Colon (tissue), 2 donors: ENCODE measurements around the gene RHOH.

Experiments used
- FAIRE-seq: peaks from 2 replicates; lab custom pipeline; 2012; peaks lifted over from hg19 to GRCh38; lab: Jason Lieb, UNC
- donor health status: control.
- donor health status: control.

RHOH gene

DNA sequence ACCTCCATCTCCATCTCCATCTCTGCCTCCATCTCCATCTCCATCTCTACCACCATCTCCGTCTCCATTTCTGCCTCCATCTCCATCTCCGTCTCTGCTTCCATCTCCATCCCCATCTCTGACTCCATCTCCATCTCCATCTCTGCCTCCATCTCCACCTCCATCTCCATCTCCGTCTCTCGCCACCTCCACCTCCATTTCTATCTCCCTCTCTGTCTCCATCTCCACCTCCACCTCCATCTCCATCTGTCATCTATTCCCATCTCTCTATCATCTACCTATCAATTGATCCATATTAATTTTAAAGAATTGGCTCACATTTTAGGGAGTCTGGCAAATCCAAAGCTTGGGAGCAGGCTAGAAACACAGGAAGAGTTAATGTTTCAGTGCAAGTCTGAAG is 98.7 kb downstream of the RHOH start:
- FAIRE-seq, result no peak
